Activated CD8-positive, alpha-beta memory T cell treated with anti-CD3 and anti-CD28 coated beads, Interleukin-2, amount 50 U/mL, for 1 hour (primary cell): Measurements from ENCODE around the gene PCBP4.

ENCODE experiments used
- DNase-seq: peaks from one replicate; pipeline ENCODE4 v3.0.0-alpha.2; 2020; ENCODE audit errors: extremely low read depth

PCBP4 gene

GRCh38 chr3:51955175-51955892 is 11.9 kb downstream of the PCBP4 start, which contains the start of gene GPR62:
GPR62 (plus strand) TSS chr3:51955381; CDS start chr3:51955653, 272 bp downstream.
- no peak for DNase-seq

- no peak for DNase-seq
These were observed 12.5 kb downstream of the PCBP4 start for GRCh38 chr3:51954713-51955112.

- no peak for DNase-seq
These were observed 13.1 kb downstream of the PCBP4 start for GRCh38 chr3:51954105-51954504.

- no peak for DNase-seq
These were observed 13.8 kb downstream of the PCBP4 start for GRCh38 chr3:51953445-51953844.

- DNase-seq = no peak
These were observed 16.4 kb downstream of the PCBP4 start for GRCh38 chr3:51950899-51951298.

GRCh38 chr3:51949121-51949520 is 18.1 kb downstream of the PCBP4 start:
- no peak for DNase-seq

GRCh38 chr3:51948016-51948580 is 19.2 kb downstream of the PCBP4 start:
- no peak for DNase-seq

GRCh38 chr3:51947215-51947900 is 19.9 kb downstream of the PCBP4 start:
- no peak for DNase-seq

GRCh38 chr3:51946796-51947195 is 20.5 kb downstream of the PCBP4 start:
- no peak for DNase-seq

GRCh38 chr3:51945926-51946705 is 21.1 kb downstream of the PCBP4 start:
- no peak for DNase-seq

- DNase-seq = no peak
These were observed 22.0 kb downstream of the PCBP4 start for GRCh38 chr3:51945031-51945840.

- no peak for DNase-seq
These were observed 22.7 kb downstream of the PCBP4 start for GRCh38 chr3:51944451-51945021.

- DNase-seq = no peak
These were observed 23.5 kb downstream of the PCBP4 start for GRCh38 chr3:51943451-51944391.

GRCh38 chr3:51942603-51943450 is 24.4 kb downstream of the PCBP4 start:
- no peak for DNase-seq

- DNase-seq = peak; percentile 99
These were observed 25.3 kb downstream of the PCBP4 start, which contains the start of the genes PARP3 and RRP9 for GRCh38 chr3:51941798-51942602. PARP3 (plus strand) TSS chr3:51942363; CDS start chr3:51943356, 993 bp downstream. RRP9 (minus strand) TSS chr3:51941904; CDS start chr3:51941867, 37 bp downstream.

- no peak for DNase-seq
These were observed 25.8 kb downstream of the PCBP4 start for GRCh38 chr3:51941463-51941797.

- no peak for DNase-seq
These were observed 26.4 kb downstream of the PCBP4 start for GRCh38 chr3:51940648-51941462.
